ENCODE data around the gene MRPL53. TPM values are rescaled to one million over a fixed set of nuclear protein-coding genes. Genes with fewer than 3 reads are reported as not detected.

MRPL53 gene
- total and polyA plus RNA-seq, 2 of the 8 experiments (the other 6 are each of a cell fraction or from before 2014, with no cell fraction given), result 36.6 to 46.3 TPM

DNA sequence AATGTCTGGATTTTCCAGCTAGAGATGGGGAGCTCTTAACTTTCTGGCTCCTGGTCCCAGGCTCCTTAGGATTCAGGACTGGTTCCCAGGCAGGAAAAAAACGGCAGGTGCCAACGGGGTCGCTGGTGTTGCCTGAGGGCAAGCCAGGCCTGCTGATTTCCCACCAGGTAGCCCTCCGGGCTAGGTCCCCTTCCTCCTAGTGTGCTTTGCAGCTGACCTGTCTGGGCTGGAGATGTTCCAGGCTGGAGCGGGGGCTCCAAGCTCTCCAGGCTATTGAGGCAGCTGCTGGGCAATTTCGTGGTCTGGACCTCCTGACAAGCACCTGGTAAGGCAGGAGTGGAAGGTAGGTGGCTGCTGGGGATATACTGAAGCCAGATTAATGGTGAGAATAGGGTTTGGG is 2.0 kb upstream of the MRPL53 start:
- Histone ChIP-seq H4K5ac (ENCODE audit: insufficient read length, low read depth, low read length) (no peak overlapping the region), H4K20me1 (replicated peaks in 1 of 2; ENCODE audit: control insufficient read depth in 1 of 2, insufficient read depth in 2 of 2, low read length in 2 of 2) (peaks cover 0 to 1% of the 10 kb centered on the region in 2 experiments), H3K18ac (ENCODE audit: extremely low read depth, low read length) (no peak overlapping the region), H3K9ac (replicated peaks in 1 of 4; ENCODE audit: extremely low read depth in 1 of 4, low read depth in 3 of 4, low read length in 3 of 4) (no peak overlapping the region), H3K23me2 (ENCODE audit: low read depth, low read length) (peaks cover 11% of the 10 kb centered on the region), H2BK5ac (ENCODE audit: low read depth, low read length) (no peak overlapping the region), H2BK20ac (ENCODE audit: low read length) (no peak overlapping the region), H3K14ac (ENCODE audit: insufficient read length) (no peak overlapping the region), H4K8ac (ENCODE audit: extremely low read depth, insufficient read depth, low read length) (peak overlapping the region; percentile 14; the same call in 1 of the 2 replicates), H2BK15ac (ENCODE audit: low read length) (no peak overlapping the region), H2BK12ac (ENCODE audit: low read depth, low read length) (no peak overlapping the region), H3K9me3 (ENCODE audit: insufficient read depth in 2 of 2, low read depth in 1 of 2, low read length in 1 of 2) (no peaks in the 10 kb centered on the region), H3K4me2 (ENCODE audit: insufficient read depth in 1 of 2, low read depth in 2 of 2, low read length in 2 of 2) (no peak overlapping the region), H3K56ac (replicated peaks; ENCODE audit: insufficient read length, low read depth, low read length) (no peak overlapping the region), H3K27ac (ENCODE audit: low read depth, low read length) (no peak overlapping the region), H3K4me3 (ENCODE audit: extremely low read depth in 1 of 4, insufficient read depth in 2 of 4, low read depth in 3 of 4, low read length in 4 of 4) (no peak overlapping the region), H3K4me1 (replicated peaks in 1 of 4; ENCODE audit: control insufficient read depth in 3 of 4, insufficient read depth in 4 of 4, low read length in 3 of 4) (peaks cover 0 to 3% (median 2%) of the 10 kb centered on the region in 4 experiments; a peak in 3 of 7 replicates), H3K23ac (ENCODE audit: insufficient read length) (no peak overlapping the region), H2AFZ (ENCODE audit: low read length) (no peak overlapping the region), H2AK5ac (ENCODE audit: low read depth, low read length) (no peak overlapping the region), H2BK120ac (replicated peaks; ENCODE audit: low read depth, low read length) (no peak overlapping the region), H3K27me3 (replicated peaks in 1 of 4; ENCODE audit: control insufficient read depth in 3 of 4, extremely low read depth in 1 of 4, insufficient read depth in 3 of 4, low read length in 3 of 4) (no peaks in the 10 kb centered on the region), H3K79me1 (ENCODE audit: low read depth, low read length) (no peaks in the 10 kb centered on the region; the same call in 1 of the 2 replicates), H3K4ac (replicated peaks; ENCODE audit: insufficient read length, low read depth, low read length) (no peak overlapping the region), H3K36me3 (ENCODE audit: control insufficient read depth in 2 of 4, insufficient read depth in 4 of 4, low read length in 3 of 4) (peaks cover 0 to 4% (median 2%) of the 10 kb centered on the region in 4 experiments; a peak in 6 of 8 replicates), H3K79me2 (ENCODE audit: control insufficient read depth in 1 of 2, insufficient read depth in 2 of 2, low read length in 2 of 2) (no peaks in the 10 kb centered on the region), H4K91ac (replicated peaks; ENCODE audit: insufficient read length, low read length) (no peak overlapping the region)
- WGBS, 2 experiments (ENCODE audit: extremely low coverage in 1 of 2, insufficient coverage in 1 of 2, insufficient read length in 1 of 2, insufficient replicate concordance in 2 of 2, low coverage in 1 of 2, low lambda C conversion rate in 2 of 2, missing lambda C conversion rate in 1 of 2), result 92% methylated on average over 6 of the region's 6 CpGs; no CpG with 5 or more reads in 1 of the 2 experiments
- FAIRE-seq (no peak), DNase-seq (ENCODE audit: low read depth in 1 of 2, low spot score in 2 of 2) (no peak)
- no peak for TF ChIP-seq BACH1 (IDR thresholded peaks at IDR 0.05; ENCODE audit: low read length)
- TF ChIP-seq NRF1 (IDR thresholded peaks at IDR 0.05; ENCODE audit: low read depth, low read length), result no peak
- no peak for TF ChIP-seq TEAD4 (IDR thresholded peaks at IDR 0.05; ENCODE audit: low read depth, low read length)
- ChIA-PET POLR2A (ENCODE audit: partially characterized antibody) (interaction anchor here (1.0 to 5.2 kb wide), 4 partner anchors 7 to 29 kb away, joined by 4 to 89 read pairs (median 24); partner anchors contain the start of genes CCDC142, INO80B, TTC31 and WBP1), CTCF (ENCODE audit: partially characterized antibody) (interaction anchor here (0.9 to 5.7 kb wide), 19 partner anchors 8 to 139 kb away, joined by 3 to 86 read pairs (median 5); partner anchors contain the start of genes C2orf81, CCDC142, INO80B and MOGS)
